Renal pelvis (tissue), 4 donors: ENCODE results near the gene CCIN. TPM values are rescaled to one million over a fixed set of nuclear protein-coding genes. Genes with fewer than 3 reads are reported as not detected.

Experiments
- DNase-seq: peaks from one replicate; pipeline ENCODE4 v3.0.0-alpha.2; 2013
- polyA plus RNA-seq, 3 donors: library from polyadenylated mRNA; unstranded; fragments of 120-200 nt; gene quantifications; one replicate each; pipeline ENCODE4 v1.2.1, GENCODE V29; 2013; ENCODE audit not compliant: insufficient read length in 3 of 3

The CCIN gene
- polyA plus RNA-seq, 3 donors, result 0.27 to 0.54 (median 0.29) TPM

GRCh38 chr9:36190388-36191289 lies 21.5 kb downstream of the CCIN start, which contains the start of gene CLTA:
Gene CLTA (plus strand): TSS chr9:36190921. CDS start chr9:36191057, 136 bp downstream.
- DNase-seq, result peak; percentile 99

DNA sequence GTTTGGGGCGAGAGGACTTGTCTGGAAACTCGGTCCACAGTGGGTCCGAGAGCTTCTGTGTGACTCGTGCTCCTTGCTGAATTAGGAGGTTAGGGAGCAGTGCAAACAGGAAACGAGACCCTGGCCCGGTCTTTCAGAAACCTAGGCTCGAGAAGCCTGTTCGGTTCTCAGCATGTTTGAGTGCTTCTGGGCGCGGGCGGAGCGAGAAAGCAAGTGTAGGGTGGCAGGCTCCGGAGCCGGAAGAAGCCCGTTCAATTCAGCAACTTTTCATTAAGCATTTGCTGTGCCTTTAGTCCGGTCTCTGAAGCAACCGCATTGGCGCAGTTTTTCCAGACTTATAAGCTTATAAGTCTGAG lies 22.1 kb downstream of the CCIN start:
- no peak for DNase-seq

DNA sequence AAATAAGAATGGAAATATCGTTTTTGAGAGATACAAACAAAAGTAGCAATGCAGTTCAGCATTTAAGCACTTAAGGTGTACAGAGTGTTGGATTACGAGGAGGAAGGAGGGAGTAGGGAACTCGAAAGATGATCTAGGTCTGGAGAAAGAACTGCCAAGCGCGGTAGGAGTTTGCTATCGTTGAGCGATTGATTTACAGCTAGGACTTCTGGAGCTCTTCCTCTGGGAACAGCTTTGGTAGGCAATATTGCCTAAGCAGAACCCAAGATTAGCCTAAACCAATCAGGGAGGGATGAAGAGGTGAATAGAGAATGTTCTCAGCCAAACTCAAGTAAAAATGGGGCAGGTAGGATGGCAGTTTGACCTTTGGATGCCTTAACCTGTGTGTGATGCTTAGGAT lies 22.5 kb downstream of the CCIN start:
- DNase-seq, result peak; percentile 36

- DNase-seq, result peak; percentile 72
Observed at GRCh38 chr9:36192196-36192595, 23.0 kb downstream of the CCIN start.

DNA sequence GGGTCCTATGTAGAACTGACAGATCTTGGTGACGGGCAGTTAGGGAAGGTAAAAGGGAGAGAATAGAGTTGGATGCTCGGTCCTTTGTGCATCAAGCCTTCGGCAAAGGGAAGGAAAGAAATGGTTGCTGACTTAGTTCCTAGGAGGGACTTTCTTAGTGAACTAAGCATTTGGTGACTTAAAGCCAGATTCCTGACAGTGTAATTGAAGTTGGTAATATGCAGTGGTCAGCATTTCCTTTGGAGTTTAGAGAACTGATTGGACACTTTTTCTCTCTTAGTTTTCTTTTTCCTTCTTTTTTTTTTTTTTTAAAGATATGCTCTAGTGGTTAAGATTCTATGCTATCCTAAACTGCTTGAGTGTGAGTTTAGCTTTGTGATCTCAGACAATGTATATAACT lies 23.8 kb downstream of the CCIN start:
- DNase-seq, result no peak

DNA sequence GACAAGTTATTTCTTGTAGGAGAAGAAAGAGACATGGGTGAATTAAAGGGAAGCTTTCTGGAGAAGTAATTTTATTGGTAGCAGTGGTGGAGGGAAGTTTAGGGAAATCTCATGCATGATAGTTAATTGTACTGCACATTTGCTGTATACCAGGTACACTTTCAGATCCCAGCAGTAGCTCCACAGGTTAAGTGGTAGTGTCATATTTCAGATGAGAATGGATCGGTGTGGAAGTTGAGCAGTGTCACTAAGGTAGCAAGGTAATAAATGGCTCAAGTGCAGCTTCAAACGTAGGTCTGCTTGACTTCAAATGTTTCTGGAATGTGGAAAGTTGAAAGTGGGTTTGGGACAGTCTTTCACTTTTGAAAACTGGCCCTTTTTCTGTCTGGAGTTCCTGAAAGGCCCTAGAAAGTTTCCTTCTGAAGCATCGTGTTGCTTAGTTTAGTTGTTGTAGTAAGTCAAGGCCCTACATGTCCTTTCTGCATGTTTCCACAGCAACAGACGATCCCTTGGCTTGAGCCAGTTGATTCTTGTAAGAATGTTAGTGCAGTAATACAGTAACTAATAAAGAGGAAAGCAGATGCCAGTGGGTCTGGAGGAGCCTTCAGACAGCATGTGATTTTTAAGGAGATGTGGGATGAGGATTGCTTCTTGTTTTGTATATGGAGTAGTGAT lies 25.3 kb downstream of the CCIN start:
- no peak for DNase-seq

DNA sequence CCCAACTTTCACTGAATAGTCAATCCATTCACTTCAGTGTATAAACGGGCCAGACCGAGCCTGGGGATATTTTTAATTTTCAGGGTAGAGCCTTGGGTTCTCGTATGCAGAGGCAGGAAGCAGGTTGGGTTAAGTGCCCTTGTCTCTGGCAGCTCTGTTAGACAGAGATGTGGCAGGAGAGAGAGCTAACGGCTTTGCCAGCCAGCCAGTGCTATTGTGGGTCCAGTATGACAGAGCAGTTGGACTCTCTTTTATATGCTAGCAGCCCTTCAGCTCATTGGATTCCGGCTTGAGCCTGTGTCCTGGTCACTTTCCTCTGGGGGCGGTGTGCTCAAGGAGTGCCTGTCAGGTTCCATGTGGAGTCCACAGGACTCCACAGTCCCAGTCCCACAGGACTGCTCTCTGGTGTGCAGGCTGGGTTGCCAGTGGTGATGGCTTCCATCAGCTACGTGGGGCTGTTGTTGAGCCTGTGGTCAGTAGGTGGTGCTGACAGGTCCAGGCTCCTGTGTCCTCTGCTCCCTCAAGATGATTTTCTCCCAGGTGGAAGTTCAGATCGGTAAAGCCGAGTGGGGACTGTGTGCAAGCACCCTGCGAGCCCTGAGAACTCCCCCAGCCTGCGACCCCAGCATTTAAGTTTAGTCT lies 35.8 kb downstream of the CCIN start:
- DNase-seq, result no peak

GRCh38 chr9:36207016-36207415 lies 37.8 kb downstream of the CCIN start:
- DNase-seq, result no peak

- DNase-seq, result no peak
Observed at GRCh38 chr9:36207546-36208012, 38.4 kb downstream of the CCIN start.

GRCh38 chr9:36208521-36209253 lies 39.5 kb downstream of the CCIN start:
- no peak for DNase-seq

- DNase-seq, result no peak
Observed at GRCh38 chr9:36210722-36211121, 41.5 kb downstream of the CCIN start.

DNA sequence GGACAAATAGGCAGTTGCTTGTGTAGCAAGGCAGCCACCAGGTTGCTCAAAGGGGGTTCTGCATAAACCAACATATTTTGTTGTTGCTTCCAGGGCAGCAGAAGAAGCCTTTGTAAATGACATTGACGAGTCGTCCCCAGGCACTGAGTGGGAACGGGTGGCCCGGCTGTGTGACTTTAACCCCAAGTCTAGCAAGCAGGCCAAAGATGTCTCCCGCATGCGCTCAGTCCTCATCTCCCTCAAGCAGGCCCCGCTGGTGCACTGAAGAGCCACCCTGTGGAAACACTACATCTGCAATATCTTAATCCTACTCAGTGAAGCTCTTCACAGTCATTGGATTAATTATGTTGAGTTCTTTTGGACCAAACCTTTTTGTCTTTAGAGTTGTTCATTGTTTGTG lies 42.3 kb downstream of the CCIN start:
- no peak for DNase-seq

- DNase-seq, result no peak
Observed at GRCh38 chr9:36213387-36213786, 44.2 kb downstream of the CCIN start.

- DNase-seq, result no peak
Observed at GRCh38 chr9:36213989-36214388, 44.8 kb downstream of the CCIN start.

GRCh38 chr9:36214571-36214970 lies 45.4 kb downstream of the CCIN start:
- DNase-seq, result no peak

DNA sequence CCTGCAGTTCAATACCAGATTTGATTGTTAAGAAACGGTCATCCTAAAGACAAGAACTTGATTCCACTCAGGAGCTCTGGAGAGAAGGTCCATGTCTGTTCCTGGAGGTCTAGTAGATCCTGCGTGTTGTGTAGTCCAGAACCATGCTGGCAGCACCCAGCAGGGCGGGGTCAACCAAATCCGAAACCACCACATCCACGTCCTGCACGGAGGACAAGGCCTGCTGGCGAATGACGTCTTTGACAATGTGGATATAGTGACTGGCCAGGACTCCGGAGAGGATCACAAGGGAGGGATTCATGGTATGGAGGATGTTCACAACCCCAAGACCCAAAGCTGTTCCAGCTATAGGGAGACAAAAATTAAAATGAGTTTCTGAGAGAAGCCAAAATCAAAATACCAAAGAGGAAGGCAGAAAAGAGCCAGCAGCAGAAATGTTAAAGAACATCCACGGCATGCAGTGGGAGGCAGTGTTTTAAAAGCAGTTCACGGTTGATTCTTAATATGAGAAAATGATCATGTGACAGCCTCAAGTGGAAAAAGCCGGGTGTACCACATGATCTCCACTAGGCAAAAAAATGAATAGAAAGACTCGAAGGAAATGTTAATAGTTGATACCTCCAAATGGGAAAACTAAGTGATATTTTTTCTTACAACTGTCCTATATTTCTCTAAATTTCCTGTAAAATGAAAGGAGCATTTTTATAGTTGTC lies 48.2 kb downstream of the CCIN start:
- DNase-seq, result no peak

- DNase-seq, result no peak
Observed at GRCh38 chr9:36218011-36218410, 48.8 kb downstream of the CCIN start.

- DNase-seq, result no peak
Observed at GRCh38 chr9:36218411-36218901, 49.3 kb downstream of the CCIN start.
